ENCODE data around the gene MAP1LC3B.

DNA sequence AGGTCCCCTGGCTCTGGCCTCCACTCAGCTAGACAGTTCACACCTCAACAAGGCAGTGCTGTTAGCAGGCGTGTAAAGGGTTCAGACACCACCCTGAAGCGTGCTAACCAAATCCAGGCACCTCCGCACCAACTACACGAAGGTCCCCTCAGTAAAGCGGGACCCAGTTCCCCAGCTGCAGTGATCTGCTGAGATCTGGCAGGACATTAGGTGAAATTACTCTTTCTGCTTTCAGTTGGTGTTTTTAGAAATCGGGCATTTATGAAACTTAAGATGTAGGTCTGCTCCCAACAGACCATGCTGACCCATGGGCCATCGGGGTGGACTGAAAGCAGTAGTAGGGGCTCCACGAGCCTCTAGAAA is 35.7 kb upstream of the MAP1LC3B start:
- TF ChIP-seq, protein P1, sequence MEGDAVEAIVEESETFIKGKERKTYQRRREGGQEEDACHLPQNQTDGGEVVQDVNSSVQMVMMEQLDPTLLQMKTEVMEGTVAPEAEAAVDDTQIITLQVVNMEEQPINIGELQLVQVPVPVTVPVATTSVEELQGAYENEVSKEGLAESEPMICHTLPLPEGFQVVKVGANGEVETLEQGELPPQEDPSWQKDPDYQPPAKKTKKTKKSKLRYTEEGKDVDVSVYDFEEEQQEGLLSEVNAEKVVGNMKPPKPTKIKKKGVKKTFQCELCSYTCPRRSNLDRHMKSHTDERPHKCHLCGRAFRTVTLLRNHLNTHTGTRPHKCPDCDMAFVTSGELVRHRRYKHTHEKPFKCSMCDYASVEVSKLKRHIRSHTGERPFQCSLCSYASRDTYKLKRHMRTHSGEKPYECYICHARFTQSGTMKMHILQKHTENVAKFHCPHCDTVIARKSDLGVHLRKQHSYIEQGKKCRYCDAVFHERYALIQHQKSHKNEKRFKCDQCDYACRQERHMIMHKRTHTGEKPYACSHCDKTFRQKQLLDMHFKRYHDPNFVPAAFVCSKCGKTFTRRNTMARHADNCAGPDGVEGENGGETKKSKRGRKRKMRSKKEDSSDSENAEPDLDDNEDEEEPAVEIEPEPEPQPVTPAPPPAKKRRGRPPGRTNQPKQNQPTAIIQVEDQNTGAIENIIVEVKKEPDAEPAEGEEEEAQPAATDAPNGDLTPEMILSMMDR (IDR thresholded peaks at IDR 0.05; ENCODE audit: low read depth, low read length, poor library complexity, severe bottlenecking), result no peak
- no peak for TF ChIP-seq EZH2phosphoT487 (IDR thresholded peaks at IDR 0.05; ENCODE audit: borderline replicate concordance, low read length)

Measured in DOHH2 (cell line).